Measurements from ENCODE around the gene RSRC2.
A peak's percentile ranks its signal among the peaks of the same experiment; 100 is the strongest.
"Not testable (repeated sequence)": the region's sequence is repeated elsewhere in the genome, so short reads cannot be mapped to it uniquely, and the experiment has no call there.

The RSRC2 gene

DNA sequence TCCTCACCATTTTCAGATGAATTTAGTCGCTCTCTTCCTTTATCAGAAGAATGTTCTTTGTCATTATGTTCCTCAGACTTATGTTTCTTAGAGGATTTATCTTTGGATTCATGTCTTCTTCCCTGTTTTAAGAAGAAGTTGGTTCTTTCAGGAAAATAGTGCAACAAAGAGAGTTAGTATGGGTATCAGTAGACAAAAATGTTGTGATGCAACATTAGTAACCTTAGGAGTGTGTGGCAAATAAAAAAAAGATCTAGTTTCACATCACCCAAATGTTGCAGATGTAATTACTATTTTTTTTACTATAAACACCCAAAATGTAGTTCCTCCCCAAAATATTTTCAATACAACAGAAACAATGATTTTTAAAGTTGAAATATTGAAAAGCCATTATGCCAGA is 7.8 kb downstream of the RSRC2 start:
- no peak for DNase-seq (ENCODE audit: low read depth in 2 of 2)

DNA sequence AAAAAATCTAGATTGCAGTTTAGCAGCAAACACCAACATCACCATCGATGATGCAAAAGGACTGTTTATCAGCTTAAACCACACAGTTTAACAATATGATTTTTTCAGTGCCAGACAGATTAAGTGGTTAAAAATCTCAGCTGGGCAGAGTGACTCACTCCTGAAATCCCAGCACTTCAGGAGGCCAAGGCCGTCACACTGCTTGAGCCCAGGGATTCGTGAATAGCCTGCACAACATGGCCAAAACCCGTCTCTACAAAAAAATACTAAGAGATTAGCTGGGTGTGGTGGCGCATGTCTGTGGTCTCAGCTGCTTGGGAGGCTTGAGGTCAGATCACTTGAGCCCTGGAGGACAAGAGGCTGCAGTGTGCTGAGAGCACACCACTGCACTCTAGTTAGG is 8.9 kb downstream of the RSRC2 start:
- no peak for DNase-seq (ENCODE audit: low read depth in 2 of 2)

DNA sequence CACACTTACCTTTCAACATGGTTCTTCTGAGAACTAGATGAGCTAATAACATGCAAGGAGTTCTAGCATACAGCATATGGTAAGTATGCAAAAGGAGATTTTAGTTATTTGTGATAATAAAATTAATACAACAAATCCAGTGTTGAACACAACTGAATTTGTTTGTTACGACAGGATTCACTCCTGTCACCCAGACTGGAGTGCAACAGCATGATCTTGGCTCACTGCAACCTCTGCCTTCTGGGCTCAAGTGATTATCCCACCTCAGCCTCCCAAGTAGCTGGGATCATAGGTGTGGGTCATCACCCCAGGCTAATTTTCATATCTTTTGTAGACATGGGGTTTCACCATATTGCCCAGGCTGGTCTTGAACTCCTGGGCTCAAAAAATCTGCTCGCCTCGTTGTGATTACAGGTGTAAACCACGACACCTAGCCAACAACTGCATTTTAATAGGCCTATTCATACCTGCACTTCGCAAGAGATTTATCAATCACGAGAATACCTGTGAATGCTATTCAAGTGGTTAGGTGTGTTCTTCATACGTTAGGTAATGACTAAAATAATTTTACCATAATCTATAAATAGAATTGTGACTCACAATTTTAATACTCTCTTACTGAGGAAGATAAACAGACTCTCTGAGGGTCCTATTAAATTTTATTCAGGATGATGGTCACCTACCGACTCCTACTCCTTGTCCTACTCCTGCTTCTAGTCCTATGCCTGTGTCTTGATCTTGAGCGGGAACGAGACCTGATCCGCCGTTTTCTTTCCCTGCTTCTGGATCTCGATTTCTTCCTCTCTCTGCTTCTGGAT is 10.0 kb downstream of the RSRC2 start:
- no peak for DNase-seq (ENCODE audit: low read depth in 2 of 2)

DNA sequence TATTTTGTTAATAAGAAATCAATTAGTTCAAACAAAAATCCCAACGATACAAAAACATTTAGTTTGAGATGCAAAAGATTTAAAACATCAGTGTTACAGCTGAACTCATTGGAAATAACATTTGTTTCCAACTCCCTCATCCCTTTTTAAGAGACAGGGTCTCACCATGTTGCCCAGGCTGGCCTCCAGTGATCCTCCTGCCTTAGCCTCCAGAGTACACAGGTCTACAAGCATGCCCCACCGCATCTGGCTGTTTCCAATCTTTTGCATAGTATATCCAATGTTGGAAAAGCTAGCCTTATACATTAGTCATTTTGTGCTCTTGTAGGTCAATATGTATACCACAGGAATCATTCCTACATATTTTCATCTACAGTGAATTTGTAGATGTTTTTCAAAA is 11.5 kb downstream of the RSRC2 start:
- no peak for DNase-seq (ENCODE audit: low read depth in 2 of 2)

DNA sequence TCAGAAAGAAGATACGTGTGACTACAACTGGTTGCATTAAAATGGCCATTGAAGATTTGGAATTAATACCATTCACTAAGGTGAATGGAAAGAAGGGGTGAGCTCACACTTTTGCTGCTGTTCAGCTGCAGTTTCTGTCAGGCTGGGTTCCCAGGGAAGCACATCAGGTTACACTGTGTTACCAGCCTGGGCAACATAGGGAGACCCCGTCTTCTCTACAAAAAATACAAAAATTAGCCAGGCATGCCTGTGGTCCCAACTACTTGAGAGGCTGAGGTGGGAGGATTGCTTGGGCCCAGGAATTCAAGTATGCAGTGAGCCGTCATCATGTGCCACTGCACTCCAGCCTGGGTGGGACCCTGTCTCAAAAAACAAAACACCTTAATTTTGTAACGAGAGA is 13.1 kb downstream of the RSRC2 start:
- DNase-seq (ENCODE audit: low read depth in 2 of 2) = no peak

DNA sequence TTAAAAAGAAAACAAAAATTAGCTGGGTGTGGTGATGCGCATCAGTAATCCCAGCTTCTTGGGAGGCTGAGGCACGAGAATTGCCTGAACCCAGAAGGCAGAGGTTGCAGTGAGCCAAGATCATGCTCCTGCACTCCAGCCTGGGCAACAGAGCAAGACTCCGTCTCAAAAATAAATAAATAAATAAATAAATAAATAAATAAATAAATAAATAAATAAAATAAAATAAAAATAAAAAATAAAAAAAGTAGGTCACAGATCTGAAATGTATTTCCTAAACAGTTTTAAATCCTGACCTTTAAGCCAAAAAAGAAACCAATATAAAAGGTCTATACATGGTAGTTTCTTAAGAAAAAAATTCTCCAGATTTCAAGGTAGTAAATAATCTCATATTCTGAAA is 13.7 kb downstream of the RSRC2 start:
- DNase-seq (ENCODE audit: low read depth in 2 of 2) = not testable (repeated sequence)

DNA sequence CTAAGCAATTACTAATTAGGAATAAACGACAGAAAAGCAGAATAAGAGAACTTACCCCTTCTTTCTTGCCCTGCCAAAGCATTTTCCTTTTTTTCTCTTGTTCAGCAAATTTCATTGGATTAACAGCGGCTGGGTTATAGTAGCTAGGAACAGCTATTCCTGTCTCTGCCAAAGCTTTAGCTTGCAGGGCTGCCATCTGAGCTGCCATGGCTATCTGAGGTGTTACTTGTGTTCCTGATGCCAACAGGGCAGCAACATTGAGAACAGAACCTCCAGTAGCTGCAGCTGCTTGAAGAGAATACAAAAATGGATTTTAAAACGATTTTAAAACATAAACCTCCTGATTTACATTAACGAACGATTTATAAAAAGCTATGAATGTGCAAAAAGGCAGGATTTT is 18.6 kb downstream of the RSRC2 start:
- DNase-seq (ENCODE audit: low read depth in 2 of 2) = no peak

DNA sequence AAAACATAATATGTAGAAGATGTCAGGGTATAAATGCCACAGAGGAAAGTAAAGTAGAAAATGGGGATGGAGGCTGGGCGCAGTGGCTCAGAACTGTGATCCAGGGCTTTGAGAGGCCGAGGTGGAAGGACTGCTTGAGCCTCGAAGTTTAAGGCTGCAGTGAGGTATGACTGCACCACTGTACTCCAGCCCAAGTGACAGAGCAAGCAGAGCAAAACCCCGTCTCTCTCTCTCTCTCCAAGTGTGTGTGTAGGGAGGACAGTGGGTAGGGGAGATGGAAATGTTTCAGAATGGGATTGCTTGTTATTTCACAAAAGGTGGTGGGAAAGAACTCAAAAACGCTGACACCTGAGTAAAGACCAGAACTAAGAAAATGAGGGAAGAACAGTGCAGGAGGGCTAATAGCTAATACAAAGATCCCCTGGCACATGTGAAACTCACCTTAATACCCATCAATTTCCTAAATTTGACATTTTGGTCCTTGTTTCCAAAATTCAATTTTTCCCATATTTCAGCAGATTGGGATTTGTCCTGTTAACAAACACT is 20.3 kb downstream of the RSRC2 start:
- no peak for DNase-seq (ENCODE audit: low read depth in 2 of 2)

DNA sequence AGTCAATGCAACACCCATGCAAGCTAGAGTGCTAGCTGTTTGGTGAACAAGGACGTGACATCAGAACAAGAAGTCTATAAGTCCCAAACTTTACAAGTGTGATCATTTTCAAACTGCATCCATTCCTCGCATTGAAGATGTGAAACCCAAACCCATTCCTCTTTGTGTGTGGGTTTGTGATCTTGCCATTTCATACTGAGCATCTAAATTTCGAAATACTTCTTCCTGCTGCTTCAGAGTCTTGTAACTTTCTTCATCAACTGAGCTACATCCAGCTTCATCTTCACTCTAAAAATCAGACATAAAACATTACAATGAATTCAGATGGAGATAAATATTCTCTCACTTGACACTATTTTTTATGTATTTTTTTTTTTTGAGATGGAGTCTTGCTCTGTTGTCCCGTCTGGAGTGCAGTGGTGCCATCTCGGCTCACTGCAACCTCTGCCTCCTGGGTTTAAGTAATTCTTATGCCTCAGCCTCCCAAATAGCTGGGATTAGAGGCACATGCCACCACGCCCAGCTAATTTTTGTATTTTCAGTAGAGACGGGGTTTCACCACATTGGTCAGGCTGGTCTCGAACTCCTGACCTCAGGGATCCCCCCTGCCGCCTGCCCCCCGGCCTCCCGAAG is 21.2 kb downstream of the RSRC2 start:
- DNase-seq (ENCODE audit: low read depth in 2 of 2) = no peak

DNA sequence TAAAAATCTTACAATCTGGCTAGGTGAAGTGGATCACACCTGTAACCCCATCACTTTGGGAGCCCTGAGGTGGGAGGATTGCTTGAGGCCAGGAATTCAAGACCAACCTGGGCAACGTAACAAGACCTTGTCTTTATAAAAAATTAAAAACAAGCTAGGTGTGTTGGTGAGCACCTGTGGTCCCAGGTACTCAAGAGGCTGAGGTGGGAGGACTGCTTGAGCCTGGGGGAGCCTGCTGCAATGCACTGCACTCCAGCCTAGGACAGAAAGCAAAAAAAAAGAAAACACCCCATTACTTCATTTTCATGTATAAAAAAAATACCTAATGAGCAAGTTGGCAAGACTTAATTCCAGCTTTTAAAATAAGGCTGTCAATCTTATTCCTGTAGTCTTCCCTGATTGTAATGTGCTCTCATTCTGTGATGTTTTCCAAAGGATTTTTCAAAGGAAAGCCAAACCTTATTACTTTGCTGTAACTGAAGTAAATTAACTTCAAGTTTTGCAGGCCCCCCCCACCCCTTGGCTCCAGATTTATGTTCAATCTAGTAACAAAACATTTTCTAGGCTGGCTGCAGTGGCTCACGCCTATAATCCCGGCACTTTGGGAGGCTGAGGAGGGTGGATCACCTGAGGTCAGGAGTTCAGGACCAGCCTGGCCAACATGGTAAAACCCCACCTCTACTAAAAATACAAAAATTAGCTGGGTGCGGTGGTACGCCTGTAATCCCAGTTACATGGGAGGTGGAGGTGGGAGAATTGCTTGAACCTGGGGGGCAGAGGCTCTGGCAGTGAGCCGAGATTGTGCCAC is 22.7 kb downstream of the RSRC2 start:
- DNase-seq (ENCODE audit: low read depth in 2 of 2) = no peak

DNA sequence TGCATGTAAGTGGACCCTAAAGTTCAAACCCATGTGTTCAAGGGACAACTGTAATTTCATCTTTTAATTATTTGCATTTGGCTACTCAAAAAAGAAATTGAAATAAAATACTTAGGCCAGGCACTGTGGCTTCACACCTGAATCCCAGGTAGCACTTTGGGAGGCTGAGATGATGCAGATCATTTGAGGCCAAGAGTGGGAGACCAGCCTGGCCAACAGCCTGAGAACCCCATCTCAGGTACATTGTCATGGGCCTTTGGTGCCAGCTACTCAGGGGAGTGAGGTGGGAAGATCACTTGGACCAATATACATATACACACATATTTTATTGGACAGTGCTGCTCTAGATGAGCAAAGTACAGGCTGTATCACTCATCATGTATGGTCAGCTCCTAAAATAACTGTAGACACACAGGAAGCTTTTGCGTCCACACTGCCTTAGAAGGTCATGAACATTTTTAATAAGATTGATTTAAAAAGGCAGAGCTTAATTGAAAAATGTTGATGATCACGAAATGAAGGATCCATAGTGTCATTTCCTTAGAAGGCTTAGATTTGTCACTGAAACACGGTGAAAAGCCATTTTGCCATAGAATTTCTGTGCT is 23.5 kb downstream of the RSRC2 start:
- no peak for DNase-seq (ENCODE audit: low read depth in 2 of 2)

DNA sequence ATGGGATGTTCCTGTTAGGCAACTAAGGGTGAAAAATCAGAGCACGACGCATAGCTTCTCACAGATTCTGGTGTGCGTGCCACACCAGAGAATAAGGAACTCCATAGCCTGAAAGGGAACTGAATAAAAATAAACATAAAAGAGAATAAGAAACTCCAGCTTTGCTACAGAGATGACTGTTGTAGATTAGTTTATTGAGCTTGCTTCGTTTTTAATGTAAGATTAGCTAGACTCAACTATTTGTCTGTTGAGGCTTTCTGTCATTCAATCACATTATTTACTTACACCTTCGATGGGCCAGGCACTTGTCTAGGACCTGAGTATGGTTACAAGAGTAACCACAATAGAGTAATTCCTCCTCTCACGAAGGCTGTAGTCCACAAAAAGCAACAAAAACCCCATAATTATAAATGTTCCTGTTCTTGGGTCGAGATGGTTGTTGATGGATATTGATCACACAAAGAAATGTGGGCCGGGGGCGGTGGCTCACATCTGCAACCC is 25.2 kb downstream of the RSRC2 start:
- DNase-seq (ENCODE audit: low read depth in 2 of 2) = no peak

DNA sequence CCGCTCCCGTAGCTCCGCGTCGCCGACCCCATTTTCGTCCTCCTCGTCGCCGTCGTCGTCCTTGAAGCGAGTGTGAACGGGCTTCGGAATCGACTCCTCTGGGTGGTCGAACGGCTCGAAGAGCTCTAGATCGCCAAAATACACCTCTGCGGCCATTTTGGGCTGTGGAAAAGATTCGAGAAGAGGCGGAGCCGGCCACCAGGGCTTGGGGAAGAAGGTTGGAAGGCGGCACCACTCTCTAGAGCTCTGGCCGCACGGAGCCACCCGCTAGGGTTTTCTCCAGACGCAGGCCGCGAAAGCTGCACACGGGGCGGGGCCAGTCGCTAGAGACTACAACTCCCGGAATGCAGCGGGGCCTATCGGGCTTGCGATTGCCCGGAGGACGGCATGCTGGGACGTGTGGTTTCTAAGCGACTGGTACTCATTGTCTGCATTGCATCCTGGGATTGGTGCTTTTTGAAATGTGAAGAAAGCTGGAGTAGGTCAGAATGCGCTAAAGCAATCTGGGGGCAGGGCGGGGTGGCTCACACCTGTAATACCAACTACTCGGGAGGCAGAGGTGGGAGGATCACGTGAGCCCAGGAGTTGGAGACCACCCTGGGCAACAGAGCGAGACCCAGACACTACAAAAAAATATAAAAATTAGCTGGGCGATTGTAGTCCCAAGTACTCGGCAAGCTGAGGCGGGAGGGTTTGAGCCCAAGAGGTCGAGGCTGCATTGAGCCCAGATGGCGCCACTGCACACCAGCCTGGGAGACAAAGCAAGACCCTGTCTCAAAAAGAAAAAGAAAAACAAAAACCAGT is 25.8 kb downstream of the RSRC2 start, which contains the start of gene ZCCHC8:
TSS of gene ZCCHC8 (minus strand) at position 248 of the 804 bp plus-strand sequence. CDS start at position 156, 92 bp downstream.
- DNase-seq (ENCODE audit: low read depth in 2 of 2) = peak; percentile 89 to 91

DNA sequence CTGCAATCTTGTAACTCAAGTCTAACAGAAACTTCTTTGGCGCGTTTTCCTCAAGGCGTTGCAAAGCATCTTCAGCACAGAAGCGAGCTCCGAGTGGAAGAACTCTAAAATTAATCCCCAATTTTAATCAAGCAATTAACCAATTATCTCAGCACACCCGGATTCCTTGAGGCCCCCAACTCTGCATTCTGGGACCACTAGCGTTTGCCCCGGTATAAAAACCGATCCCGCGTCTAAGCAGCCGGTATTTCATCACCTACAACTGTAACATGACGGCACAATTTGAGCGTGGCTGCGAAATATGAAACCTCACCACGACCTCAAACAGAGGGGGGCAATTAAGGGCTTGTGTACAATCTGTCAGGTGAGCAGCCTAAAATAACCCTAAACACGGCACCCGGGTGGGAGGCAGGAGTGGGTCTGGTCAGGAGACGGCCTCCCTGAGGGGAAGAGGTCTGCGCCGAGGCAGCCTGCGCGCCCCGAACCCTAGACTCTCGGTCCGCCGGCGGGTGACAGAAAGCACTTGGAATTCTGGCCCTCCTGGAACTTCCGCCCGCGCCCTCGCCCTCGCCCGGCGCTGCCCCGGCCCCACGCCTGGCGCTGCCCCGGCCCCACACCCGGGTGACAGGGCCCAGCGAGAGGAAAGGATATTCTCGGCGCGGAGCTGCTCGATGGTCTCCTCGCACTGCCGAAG is 26.6 kb downstream of the RSRC2 start:
- DNase-seq (ENCODE audit: low read depth in 2 of 2) = peak in 1 of 2 donors; percentile 22

DNA sequence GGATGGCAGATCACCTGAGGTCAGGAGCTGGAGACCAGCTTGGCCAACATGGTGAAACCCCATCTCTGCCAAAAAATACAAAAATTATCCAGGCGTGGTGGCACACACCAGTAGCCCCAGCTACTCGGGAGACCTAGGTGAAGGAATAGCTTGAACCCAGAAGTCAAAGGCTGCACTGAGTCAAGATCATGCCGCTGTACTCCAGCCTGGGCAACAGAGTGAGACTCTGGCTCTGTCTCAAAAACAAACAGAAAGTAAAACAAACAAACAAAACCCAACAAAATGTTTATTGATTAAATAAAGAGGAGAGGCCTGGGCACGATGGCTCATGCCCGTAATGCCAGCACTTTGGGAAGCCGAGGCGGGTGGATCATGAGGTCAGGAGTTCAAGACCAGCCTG is 31.5 kb downstream of the RSRC2 start:
- DNase-seq (ENCODE audit: low read depth in 2 of 2) = no peak

DNA sequence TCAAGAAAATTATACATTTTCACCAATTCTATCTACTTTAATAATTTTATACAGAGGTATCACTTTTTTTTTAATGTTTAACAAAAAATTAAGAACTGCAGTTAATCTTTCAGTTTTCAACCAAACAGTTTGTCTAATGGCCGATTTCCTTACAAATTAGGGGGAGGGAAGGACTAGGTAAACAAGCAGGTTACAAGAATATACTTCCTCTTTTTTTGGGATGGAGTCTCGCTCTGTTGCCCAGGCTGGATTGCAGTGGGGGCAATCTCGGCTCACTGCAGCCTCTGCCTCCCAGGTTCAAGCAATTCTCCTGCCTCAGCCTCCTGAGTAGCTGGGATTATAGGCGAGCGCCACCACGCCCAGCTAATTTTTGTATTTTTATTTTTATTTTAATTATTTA is 33.5 kb downstream of the RSRC2 start:
- DNase-seq (ENCODE audit: low read depth in 2 of 2) = not testable (repeated sequence)

DNA sequence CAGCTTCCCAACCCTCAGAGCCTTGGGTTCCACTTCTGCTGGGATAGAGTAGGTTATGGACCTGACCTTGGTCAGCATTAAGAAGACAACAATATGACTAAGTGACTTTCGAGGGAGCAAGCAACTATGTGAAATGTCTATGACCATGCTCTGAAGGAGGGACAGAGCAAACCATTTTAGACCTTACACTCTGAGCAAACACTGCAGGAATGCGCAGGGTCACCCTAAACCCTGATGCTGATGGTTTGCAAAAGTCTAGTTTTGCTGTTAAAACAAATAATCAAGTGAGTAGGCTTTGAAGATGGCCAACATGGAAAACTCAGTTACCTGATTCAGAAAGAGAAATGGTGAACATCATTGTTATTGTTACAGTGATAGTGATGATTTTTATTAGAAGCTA is 34.7 kb downstream of the RSRC2 start:
- DNase-seq (ENCODE audit: low read depth in 2 of 2) = no peak

DNA sequence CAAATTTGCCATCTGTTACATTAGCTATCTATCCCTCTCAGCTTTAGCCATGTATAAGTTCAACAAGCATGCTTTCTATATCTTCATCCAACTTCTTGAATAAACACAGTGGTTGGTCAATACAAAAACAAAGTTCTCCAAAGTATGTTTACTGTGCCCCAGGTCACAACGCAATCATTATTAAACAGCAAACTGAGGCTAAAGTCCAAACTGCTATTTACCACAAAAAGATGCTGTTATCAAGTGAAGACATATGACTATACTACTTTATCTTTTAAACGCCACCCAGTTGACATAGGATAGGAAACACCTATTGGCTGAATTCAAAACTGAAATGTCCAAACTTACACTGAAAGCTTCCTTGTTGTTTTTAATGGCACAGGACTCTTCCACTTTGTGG is 37.7 kb downstream of the RSRC2 start:
- no peak for DNase-seq (ENCODE audit: low read depth in 2 of 2)

DNA sequence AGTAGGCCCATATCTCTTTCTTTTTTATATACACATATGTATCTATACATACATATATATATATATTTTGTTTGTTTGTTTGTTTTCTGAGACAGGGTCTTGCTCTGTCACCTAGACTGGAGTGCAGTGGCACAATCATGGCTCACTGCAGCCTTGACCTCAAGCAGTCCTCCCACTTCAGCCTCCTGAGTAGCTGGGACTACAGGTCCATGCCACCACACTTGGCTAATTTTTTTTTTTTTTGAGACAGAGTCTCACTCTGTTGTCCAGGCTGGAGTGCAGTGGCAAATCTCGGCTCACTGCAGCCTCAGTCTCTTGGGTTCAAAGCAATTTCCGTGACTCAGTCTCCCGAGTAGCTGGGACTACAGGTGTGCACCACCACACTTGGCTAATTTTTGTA is 38.9 kb downstream of the RSRC2 start:
- DNase-seq (ENCODE audit: low read depth in 2 of 2) = not testable (repeated sequence)

DNA sequence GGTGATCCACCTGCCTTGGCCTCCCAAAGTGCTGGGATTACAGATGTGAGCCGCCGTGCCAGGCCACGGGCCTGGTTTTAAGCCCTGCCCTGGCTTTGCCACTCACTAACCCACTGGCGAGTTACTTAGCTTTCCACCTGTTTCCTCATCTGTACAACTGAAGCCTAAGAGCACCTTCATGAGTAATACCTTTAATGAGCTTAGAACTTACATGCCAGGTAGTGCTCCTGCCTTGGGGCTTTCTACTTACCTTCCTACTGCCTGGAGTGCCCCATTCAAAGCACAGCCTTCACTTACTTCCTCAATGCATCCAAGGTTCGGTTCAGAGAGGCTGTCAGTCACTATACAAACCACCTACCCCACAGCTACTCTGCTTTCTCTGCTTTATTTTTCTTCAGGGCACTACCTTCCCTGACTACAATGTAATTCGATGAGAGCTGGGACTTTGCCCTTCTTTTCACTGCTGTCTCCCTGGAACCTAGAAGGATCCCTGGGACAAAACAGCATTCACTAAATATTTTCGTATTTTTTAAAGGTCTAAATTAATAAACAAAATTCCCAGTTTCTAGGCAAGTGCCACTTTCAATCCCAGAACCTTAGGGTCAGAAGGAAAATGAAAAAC is 39.8 kb downstream of the RSRC2 start:
- DNase-seq (ENCODE audit: low read depth in 2 of 2) = no peak

All from activated CD8-positive, alpha-beta memory T cell treated with anti-CD3 and anti-CD28 coated beads for 4 hours (primary cell).